Astrocyte (in vitro differentiated cells and primary cell): ENCODE data around the gene C19orf53. TPM values are rescaled to one million over a fixed set of nuclear protein-coding genes. Genes with fewer than 3 reads are reported as not detected.

ENCODE experiments used
- DNase-seq: peaks from one replicate; pipeline ENCODE4 v3.0.0-alpha.2; 2010; ENCODE audit warnings: low read depth
- FAIRE-seq: peaks from 2 replicates; lab custom pipeline; 2011; peaks lifted over from hg19 to GRCh38; lab: Jason Lieb, UNC
- H2AFZ ChIP-seq: 2 replicates; pipeline ENCODE4 v1.6.0; 2012; ENCODE audit warnings: low read depth, low read length, inconsistent platforms
- H3K27ac ChIP-seq: 2 replicates; pipeline ENCODE4 v1.5.1; 2011; ENCODE audit warnings: low read depth, low read length, inconsistent platforms
- H3K27me3 ChIP-seq: 2 replicates; pipeline ENCODE4 v1.6.0; 2011; ENCODE audit warnings: low read length, inconsistent platforms; ENCODE audit not compliant: insufficient read depth
- H3K36me3 ChIP-seq: 2 replicates; pipeline ENCODE4 v1.5.1; 2011; ENCODE audit warnings: low read length, inconsistent platforms; ENCODE audit not compliant: insufficient read depth
- H3K4me1 ChIP-seq: 2 replicates; pipeline ENCODE4 v1.5.1; 2011; ENCODE audit warnings: low read length, inconsistent platforms; ENCODE audit not compliant: insufficient read depth
- H3K4me2 ChIP-seq: 2 replicates; pipeline ENCODE4 v1.6.0; 2012; ENCODE audit warnings: low read length, inconsistent platforms
- H3K4me3 ChIP-seq: 2 replicates; pipeline ENCODE4 v1.5.1; 2011; ENCODE audit warnings: low read depth, mild to moderate bottlenecking, low read length, inconsistent platforms; ENCODE audit not compliant: insufficient read depth
- H3K79me2 ChIP-seq: 2 replicates; pipeline ENCODE4 v1.6.0; 2012; ENCODE audit warnings: mild to moderate bottlenecking, low read length, inconsistent platforms; ENCODE audit not compliant: insufficient read depth
- H3K9ac ChIP-seq: 2 replicates; pipeline ENCODE4 v1.6.0; 2012; ENCODE audit warnings: mild to moderate bottlenecking, low read length, inconsistent platforms
- H3K9me3 ChIP-seq: 2 replicates; pipeline ENCODE4 v1.5.1; 2012; ENCODE audit warnings: low read depth, mild to moderate bottlenecking, low read length, inconsistent platforms; ENCODE audit not compliant: insufficient read depth
- H4K20me1 ChIP-seq: 2 replicates; pipeline ENCODE4 v1.6.0; 2012; ENCODE audit warnings: low read length, inconsistent platforms; ENCODE audit not compliant: insufficient read depth
- H3K27ac Mint-ChIP-seq: one replicate; pipeline ENCODE4 v1.8.0; 2021; ENCODE audit warnings: mild to moderate bottlenecking, mixed read lengths; ENCODE audit not compliant: unreplicated experiment
- H3K27me3 Mint-ChIP-seq: one replicate; pipeline ENCODE4 v1.8.0; 2021; ENCODE audit warnings: low read depth, mixed read lengths; ENCODE audit not compliant: unreplicated experiment
- H3K36me3 Mint-ChIP-seq: one replicate; pipeline ENCODE4 v1.8.0; 2021; ENCODE audit warnings: low read depth, mixed read lengths; ENCODE audit not compliant: unreplicated experiment
- H3K4me1 Mint-ChIP-seq: one replicate; pipeline ENCODE4 v1.8.0; 2021; ENCODE audit warnings: low read depth, mixed read lengths; ENCODE audit not compliant: unreplicated experiment
- H3K4me3 Mint-ChIP-seq: one replicate; pipeline ENCODE4 v1.8.0; 2021; ENCODE audit warnings: mild to moderate bottlenecking, moderate library complexity, mixed read lengths; ENCODE audit not compliant: unreplicated experiment
- H3K9me3 Mint-ChIP-seq: one replicate; pipeline ENCODE4 v1.8.0; 2021; ENCODE audit warnings: mild to moderate bottlenecking, mixed read lengths; ENCODE audit not compliant: unreplicated experiment
- CTCF ChIP-seq: IDR thresholded peaks from 2 replicates; pipeline ENCODE4 v1.5.1; 2011; ENCODE audit warnings: low read depth, mild to moderate bottlenecking, inconsistent platforms, low read length, moderate library complexity; ENCODE audit not compliant: insufficient read depth
- EZH2 ChIP-seq: IDR thresholded peaks from 2 replicates; pipeline ENCODE4 v1.6.1; 2012; ENCODE audit warnings: mild to moderate bottlenecking, low read length, inconsistent platforms; ENCODE audit not compliant: insufficient read depth
- total RNA-seq: library from RNA; stranded (reverse); gene quantifications from 2 replicates; pipeline ENCODE4 v1.2.1, GENCODE V29; 2021

The C19orf53 gene
- total RNA-seq, 1 donor from 2014 or later: 138 TPM

GRCh38 chr19:13817615-13818371 lies 43.5 kb downstream of the C19orf53 start:
- H3K9ac ChIP-seq: no peak overlapping the region
- H3K27me3 Mint-ChIP-seq: no peaks in the 10 kb centered on the region
- no peaks in the 10 kb centered on the region for H3K4me1 Mint-ChIP-seq
- no peaks in the 10 kb centered on the region for H3K27me3 ChIP-seq
- FAIRE-seq (no peak), DNase-seq (no peak)
- H3K27ac ChIP-seq: no peak overlapping the region
- H3K9me3 Mint-ChIP-seq: peaks cover 1% of the 10 kb centered on the region
- H3K36me3 Mint-ChIP-seq: peaks cover 5% of the 10 kb centered on the region
- no peak overlapping the region for H2AFZ ChIP-seq
- peaks cover 2% of the 10 kb centered on the region for H3K9me3 ChIP-seq
- no peaks in the 10 kb centered on the region for H3K4me1 ChIP-seq
- H3K27ac Mint-ChIP-seq: no peak overlapping the region
- H3K4me2 ChIP-seq: no peak overlapping the region
- peaks cover 9% of the 10 kb centered on the region for H4K20me1 ChIP-seq
- H3K4me3 ChIP-seq: no peak overlapping the region
- no peaks in the 10 kb centered on the region for H3K79me2 ChIP-seq
- H3K36me3 ChIP-seq: peaks cover 4% of the 10 kb centered on the region
- TF ChIP-seq EZH2: no peak
- no peak for TF ChIP-seq CTCF
- H3K4me3 Mint-ChIP-seq: no peak overlapping the region

DNA sequence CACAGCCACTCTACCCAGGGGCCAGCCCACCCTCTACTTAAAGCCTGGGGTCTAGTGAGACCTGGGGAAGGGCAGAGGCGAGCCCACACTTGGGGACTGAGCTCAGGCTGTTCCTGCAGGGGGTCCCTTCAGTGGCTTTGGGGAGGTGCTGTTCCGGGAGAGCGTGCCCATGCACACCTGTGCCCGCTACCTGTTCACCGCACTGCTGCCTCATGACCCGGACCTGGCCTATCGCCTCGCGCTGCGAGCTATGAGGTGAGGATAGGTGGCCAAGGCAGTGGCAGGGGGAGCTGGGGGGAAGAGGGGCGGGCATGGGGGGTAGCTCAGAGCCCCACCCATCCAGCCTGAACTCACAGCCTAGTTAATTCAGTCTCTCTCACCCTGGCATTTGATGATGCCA lies 45.0 kb downstream of the C19orf53 start:
- H3K36me3 Mint-ChIP-seq: peaks cover 12% of the 10 kb centered on the region
- Histone ChIP-seq H3K79me2 (no peaks in the 10 kb centered on the region), H3K36me3 (peaks cover 10% of the 10 kb centered on the region), H3K4me2 (no peak overlapping the region), H3K9ac (no peak overlapping the region), H3K9me3 (no peaks in the 10 kb centered on the region), H3K27me3 (no peaks in the 10 kb centered on the region), H3K4me1 (no peaks in the 10 kb centered on the region), H4K20me1 (peaks cover 21% of the 10 kb centered on the region), H2AFZ (no peak overlapping the region), H3K4me3 (no peak overlapping the region), H3K27ac (no peak overlapping the region)
- FAIRE-seq (no peak), DNase-seq (no peak)
- H3K9me3 Mint-ChIP-seq: no peaks in the 10 kb centered on the region
- no peaks in the 10 kb centered on the region for H3K27me3 Mint-ChIP-seq
- no peaks in the 10 kb centered on the region for H3K4me1 Mint-ChIP-seq
- TF ChIP-seq EZH2: no peak
- no peak for TF ChIP-seq CTCF
- H3K27ac Mint-ChIP-seq: no peak overlapping the region
- H3K4me3 Mint-ChIP-seq: no peak overlapping the region

DNA sequence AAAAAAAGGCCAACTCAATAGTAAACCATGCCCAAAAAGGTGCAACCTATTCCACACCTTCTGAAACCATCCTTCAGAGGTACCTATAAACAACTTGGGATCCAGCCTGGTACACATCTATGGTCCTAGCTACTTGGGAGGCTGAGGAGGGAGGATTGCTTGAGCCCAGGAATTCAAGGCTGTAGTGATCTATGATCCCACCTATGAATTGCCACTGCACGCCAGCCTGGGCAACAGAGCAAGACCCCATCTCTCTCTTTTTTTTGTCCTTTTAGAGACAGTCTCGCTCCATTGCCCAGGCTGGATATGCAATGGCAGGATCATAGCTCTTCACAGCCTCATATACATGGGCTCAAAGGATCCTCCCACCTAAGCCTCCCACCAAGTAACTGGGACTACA lies 47.0 kb downstream of the C19orf53 start:
- H3K79me2 ChIP-seq: no peaks in the 10 kb centered on the region
- H3K9ac ChIP-seq: no peak overlapping the region
- H3K4me1 ChIP-seq: no peaks in the 10 kb centered on the region
- H2AFZ ChIP-seq: no peak overlapping the region
- no peaks in the 10 kb centered on the region for H3K27me3 ChIP-seq
- Mint-ChIP-seq H3K27ac (no peak overlapping the region), H3K36me3 (peaks cover 18% of the 10 kb centered on the region), H3K4me1 (no peaks in the 10 kb centered on the region), H3K9me3 (peaks cover 4% of the 10 kb centered on the region), H3K27me3 (no peaks in the 10 kb centered on the region), H3K4me3 (no peak overlapping the region)
- FAIRE-seq (no peak), DNase-seq (no peak)
- H4K20me1 ChIP-seq: peaks cover 29% of the 10 kb centered on the region
- no peak overlapping the region for H3K27ac ChIP-seq
- H3K4me3 ChIP-seq: no peak overlapping the region
- TF ChIP-seq CTCF: no peak
- no peak for TF ChIP-seq EZH2
- H3K4me2 ChIP-seq: no peak overlapping the region
- H3K36me3 ChIP-seq: peaks cover 12% of the 10 kb centered on the region
- no peaks in the 10 kb centered on the region for H3K9me3 ChIP-seq
